ENCODE results near the gene PET100. TPM values are rescaled to one million over a fixed set of nuclear protein-coding genes. Genes with fewer than 3 reads are reported as not detected.

The PET100 gene
- total RNA-seq, 1 experiment from 2014 or later, result 126 TPM

DNA sequence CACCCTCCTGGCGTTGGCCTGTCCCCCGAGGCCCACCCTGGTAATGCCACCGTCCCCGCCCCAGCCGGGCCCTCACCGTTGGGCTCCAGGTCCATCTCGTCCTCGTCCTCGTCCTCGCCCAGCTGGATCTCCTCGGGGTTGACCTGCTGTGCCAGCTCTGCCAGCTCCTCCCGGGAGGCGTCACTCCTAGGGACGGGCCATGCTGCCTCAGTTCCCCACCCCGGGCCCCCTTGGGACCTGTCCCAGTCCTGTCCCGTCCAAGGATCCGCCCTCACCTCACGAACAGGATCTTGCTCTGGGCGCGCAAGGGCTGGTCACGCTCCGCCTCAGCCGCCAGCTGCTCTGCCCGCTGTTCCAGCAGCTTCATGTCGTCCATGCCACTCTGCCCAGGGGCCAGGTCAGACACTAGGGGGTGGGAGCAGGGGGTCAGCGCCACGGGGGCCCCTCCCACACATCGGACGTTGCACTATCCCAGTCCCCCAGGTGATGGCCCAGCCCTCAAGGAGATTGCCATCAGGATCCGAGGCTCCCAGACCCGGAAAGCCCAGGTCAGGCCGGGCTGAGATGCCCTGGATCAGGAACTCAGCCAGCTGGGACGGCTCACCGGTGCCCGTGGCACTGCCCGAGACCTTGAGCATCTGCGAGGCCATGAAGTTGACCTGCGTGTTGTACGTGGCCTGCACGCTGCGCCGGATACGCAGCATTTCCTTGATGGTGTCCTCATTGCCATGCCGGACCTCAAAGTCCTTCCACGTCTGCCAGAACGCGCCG, 9.7 kb upstream of the PET100 start:
- peaks cover 5 to 14% of the 10 kb centered on the region in 2 experiments; a peak in 3 of 4 replicates for H3K36me3 ChIP-seq (ENCODE audit: control insufficient read depth in 1 of 2, insufficient read depth in 2 of 2, low read length in 2 of 2)
- H3K9me2 ChIP-seq (ENCODE audit: insufficient read depth), result no peaks in the 10 kb centered on the region
- no peaks in the 10 kb centered on the region for H3K9me3 ChIP-seq (ENCODE audit: control insufficient read depth in 1 of 2, insufficient read depth in 1 of 2, low read depth in 1 of 2, low read length in 2 of 2)
- POLR2A ChIA-PET, result no interaction called here
- no peak overlapping the region for H2AFZ ChIP-seq (ENCODE audit: low read depth, low read length, poor library complexity, severe bottlenecking)
- TF ChIP-seq TCF7L2 (IDR thresholded peaks at IDR 0.05; ENCODE audit: borderline replicate concordance, extremely low read depth, insufficient read depth, insufficient read length) (no peak), POLR2AphosphoS5 (IDR thresholded peaks at IDR 0.05; ENCODE audit: low read depth, low read length) (0 out of 2 replicates have a peak, but pooled peaks have one; percentile 3)
- TF ChIP-seq, protein P1, sequence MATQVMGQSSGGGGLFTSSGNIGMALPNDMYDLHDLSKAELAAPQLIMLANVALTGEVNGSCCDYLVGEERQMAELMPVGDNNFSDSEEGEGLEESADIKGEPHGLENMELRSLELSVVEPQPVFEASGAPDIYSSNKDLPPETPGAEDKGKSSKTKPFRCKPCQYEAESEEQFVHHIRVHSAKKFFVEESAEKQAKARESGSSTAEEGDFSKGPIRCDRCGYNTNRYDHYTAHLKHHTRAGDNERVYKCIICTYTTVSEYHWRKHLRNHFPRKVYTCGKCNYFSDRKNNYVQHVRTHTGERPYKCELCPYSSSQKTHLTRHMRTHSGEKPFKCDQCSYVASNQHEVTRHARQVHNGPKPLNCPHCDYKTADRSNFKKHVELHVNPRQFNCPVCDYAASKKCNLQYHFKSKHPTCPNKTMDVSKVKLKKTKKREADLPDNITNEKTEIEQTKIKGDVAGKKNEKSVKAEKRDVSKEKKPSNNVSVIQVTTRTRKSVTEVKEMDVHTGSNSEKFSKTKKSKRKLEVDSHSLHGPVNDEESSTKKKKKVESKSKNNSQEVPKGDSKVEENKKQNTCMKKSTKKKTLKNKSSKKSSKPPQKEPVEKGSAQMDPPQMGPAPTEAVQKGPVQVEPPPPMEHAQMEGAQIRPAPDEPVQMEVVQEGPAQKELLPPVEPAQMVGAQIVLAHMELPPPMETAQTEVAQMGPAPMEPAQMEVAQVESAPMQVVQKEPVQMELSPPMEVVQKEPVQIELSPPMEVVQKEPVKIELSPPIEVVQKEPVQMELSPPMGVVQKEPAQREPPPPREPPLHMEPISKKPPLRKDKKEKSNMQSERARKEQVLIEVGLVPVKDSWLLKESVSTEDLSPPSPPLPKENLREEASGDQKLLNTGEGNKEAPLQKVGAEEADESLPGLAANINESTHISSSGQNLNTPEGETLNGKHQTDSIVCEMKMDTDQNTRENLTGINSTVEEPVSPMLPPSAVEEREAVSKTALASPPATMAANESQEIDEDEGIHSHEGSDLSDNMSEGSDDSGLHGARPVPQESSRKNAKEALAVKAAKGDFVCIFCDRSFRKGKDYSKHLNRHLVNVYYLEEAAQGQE (IDR thresholded peaks at IDR 0.05; ENCODE audit: low read depth), result no peak
- CTCF ChIA-PET, result no interaction called here
- intact Hi-C loops (cut with micrococcal nuclease), result no loop called here
- no peak overlapping the region for H3K4me3 ChIP-seq (replicated peaks in 1 of 2; ENCODE audit: low read depth in 1 of 2, low read length in 2 of 2)
- peaks cover 0 to 6% of the 10 kb centered on the region in 2 experiments; a peak in 1 of 4 replicates for H3K4me1 ChIP-seq (ENCODE audit: control insufficient read depth in 1 of 2, insufficient read depth in 2 of 2, low read length in 2 of 2)
- H3K27ac ChIP-seq (ENCODE audit: low read depth, low read length), result no peak overlapping the region
- H3K4me2 ChIP-seq (ENCODE audit: low read length), result no peak overlapping the region
- DNase-seq (ENCODE audit: low read depth, low spot score), result no peak
- H4K20me1 ChIP-seq (ENCODE audit: insufficient read depth), result no peaks in the 10 kb centered on the region
- RAD21 ChIA-PET (ENCODE audit: low non-redundant PET in 1 of 2, low total read pairs in 2 of 2, uncharacterized antibody in 2 of 2, unreplicated experiment in 2 of 2), result no interaction called here
- no peaks in the 10 kb centered on the region for H3K27me3 ChIP-seq (ENCODE audit: insufficient read depth, low read length)
- no peaks in the 10 kb centered on the region for H3K79me2 ChIP-seq (ENCODE audit: insufficient read depth, low read length)
- no peak overlapping the region for H3K9ac ChIP-seq (ENCODE audit: low read length)
- BruUV-seq (replicated peaks), result TSS peak; percentile 61
- no peak for ATAC-seq
